Hematopoietic multipotent progenitor cell treated with erythropoietin and hydrocortisone succinate and interleukin-3 and kit ligand, for 4 days (in vitro differentiated cells): ENCODE data around the gene SPATA32.
A peak's percentile ranks its signal among the peaks of the same experiment; 100 is the strongest.

Experiments used
- DNase-seq: peaks from one replicate; pipeline ENCODE4 v3.0.0-alpha.2; 2015

Gene SPATA32

DNA sequence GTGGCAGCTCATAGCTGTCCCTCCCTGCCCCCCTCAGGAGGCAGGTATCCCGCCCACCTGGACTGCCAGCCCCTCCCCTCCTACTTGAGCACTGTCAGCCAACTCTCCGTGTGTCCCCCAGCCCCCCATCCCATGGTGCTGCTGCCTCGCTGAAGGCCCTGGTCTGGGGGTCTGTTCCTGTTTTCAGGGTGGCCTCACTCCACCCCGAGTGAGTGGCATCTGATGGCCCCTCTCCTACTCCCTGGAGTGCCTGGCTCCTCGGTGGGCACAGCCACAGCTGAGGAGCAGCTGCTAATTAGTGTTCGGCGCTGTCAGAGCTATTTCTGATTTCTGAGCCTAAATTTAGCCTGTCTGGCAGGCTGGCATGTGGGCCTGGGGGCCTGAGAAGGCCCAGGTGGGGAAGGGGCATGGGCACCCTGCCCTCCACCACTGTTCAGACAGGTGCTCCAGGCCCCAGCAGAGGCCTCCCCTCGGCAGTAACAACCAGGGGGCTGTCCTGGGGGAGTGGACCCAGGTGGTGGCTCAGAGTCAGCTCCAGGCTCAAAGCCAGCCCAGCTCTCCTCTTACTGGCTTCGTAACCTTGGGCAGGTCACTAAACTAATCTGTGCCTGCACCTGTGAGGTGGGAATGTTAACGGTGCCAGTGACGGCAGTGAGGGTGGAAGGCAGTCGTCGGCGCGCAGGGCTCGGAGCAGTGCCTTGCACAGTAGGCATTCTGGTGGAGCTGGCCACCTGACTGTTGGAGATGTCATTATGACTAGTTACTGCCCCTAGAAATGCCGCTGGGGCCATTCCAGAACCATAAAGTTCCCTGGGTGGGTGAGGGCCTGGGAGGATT is 33.8 kb downstream of the SPATA32 start:
- DNase-seq: peak; percentile 73

DNA sequence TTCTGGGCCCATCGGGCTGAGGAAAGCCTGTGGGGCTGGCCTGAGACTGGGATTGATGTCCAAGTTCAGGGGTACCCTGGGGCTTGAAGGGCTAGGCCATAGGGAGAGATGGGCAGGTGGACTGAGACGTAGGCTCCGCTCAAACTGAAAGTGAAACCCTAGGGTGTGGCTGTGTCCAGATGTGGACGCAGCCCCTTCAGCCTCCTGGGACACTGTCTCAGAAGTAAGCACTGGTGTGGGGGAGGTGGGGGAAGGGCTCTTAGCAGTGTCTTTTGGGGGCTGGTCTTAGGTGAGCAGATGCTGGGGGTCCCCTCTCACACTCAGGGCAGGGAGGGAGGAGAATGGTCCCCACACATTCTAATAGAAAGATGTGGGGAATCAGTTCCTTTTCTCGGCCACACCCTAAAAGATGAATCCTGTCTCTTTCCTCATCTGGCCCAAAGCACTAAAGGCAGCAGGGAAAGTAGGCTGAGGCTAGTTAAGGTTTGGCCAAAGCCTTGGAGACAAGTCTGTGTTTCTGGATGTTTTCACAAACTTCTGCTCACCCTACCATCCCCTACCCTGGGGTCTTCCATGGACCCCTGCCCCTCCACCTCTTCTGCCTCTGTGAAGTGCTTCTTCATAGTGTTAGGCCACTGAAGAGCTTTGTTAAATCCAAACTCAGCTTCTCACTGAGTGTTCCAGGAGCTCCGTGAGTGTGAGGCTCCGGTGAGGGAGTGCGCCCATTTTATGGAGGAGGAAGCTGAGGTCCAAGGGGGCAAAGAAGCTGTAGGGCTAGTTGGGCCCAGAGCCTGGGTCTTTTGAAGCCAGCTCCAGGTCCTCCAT is 34.6 kb downstream of the SPATA32 start:
- DNase-seq: peak; percentile 58

GRCh38 chr17:45226576-45226975 is 35.3 kb downstream of the SPATA32 start:
- no peak for DNase-seq

GRCh38 chr17:45225964-45226530 is 35.8 kb downstream of the SPATA32 start:
- DNase-seq: peak; percentile 99

DNA sequence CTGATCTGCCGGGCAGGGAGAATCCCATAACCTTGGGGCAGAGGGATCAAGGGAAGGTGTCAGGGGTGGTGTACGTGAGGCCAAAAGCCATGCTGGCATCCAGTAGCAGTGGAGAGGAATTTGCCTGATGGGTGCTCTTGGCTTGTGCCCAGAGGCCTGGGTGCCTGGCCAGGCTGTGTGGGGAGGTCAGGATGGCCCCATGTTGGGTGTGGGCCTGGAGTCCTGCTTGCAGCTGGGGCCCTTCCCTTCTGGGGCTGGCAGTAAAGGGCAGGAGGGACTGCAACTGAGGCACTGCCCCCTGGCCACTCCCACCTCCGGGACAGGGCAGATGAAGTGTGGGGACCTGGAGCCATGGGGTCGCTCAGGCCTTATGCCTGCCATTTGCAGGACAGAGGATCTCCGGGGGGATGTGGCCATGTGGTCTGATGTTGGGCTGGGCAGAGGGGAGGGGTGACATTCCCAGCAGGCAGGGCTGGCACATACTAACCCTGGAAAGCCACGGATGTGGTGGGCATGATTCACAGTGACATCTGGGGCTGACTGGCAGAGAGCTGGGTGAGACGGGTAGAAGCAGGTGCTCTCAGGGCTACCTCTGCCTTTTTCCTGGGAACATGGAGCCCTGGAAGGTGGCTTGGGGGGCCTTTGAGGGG is 36.7 kb downstream of the SPATA32 start:
- peak; percentile 54 for DNase-seq

GRCh38 chr17:45224671-45225050 is 37.2 kb downstream of the SPATA32 start:
- no peak for DNase-seq

GRCh38 chr17:45223539-45224528 is 38.1 kb downstream of the SPATA32 start:
- peak; percentile 48 for DNase-seq

GRCh38 chr17:45222996-45223538 is 38.8 kb downstream of the SPATA32 start:
- peak; percentile 38 for DNase-seq

- DNase-seq: peak; percentile 84
Observed at GRCh38 chr17:45222289-45222995, 39.5 kb downstream of the SPATA32 start.

- no peak for DNase-seq
Observed at GRCh38 chr17:45222014-45222288, 39.9 kb downstream of the SPATA32 start.

DNA sequence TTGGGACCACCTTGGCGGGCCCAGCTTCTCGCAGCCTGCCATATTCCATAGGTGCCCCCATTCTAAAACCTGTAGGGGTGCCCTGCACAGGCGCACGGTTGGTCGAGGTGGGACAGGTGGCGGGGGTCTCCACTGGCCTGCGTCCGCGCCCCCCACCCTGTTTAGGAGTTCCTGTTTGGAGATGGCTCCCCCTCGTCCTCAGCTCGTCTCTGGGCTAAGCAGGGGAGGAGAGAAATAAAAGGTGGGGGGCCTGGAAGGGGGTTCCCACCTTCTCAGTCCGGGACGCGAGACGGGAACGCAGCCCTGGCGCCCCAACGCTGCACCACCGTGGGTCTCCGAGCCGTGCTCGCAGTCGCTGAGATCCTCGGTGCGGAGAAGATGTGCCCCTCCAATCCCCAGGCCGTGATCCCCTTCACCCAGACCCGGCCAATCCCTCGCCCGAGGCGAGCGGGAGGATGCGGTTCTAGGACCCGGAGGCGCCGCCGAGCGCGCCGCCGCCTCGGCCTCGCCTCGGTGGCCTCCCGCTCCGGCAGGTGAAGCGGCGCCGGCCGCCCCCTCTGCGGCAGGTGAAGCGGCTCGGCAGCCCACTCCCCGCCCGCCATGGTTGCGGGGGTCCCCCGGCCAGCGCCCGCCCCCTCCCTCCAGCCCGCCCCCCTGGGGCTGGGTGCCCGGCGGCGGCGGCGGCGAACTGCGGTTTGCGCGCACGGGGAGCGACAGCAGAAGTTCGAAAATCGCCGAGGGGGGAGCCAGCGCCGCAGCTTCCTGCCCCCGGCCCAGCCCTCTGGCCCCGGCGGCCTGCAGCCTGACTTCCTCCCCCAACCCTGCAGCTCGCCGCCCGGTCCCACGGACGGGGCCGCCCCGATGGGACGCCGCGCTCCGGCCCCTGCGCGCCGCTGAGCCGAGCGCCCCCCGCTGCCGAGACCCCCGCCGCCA is 40.5 kb downstream of the SPATA32 start, which contains the start of gene FMNL1:
Gene FMNL1 (plus strand): TSS at position 805 of the 933 bp plus-strand sequence. CDS start 240 bp downstream, outside the sequence.
- peak; percentile 87 for DNase-seq

DNA sequence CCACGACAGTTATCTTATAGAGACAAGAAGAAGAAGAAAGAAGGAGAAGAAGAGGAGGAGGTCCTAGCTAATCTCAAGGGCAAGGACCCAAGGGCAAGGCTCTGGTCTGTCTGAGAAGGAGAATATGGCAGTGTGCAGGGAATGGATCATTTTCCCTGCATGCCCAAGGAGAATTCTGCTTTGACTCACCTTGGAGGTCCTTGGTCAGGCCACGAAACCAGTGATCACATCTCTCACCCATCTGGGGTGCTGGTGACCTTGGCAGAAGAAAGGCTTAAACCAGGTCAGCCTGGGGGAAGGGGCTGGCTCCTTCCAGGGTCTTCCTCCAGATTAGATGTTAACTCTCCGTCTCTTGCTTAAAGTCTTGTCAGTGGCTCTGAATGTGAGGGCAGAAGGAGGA is 41.8 kb downstream of the SPATA32 start:
- no peak for DNase-seq

GRCh38 chr17:45218895-45219661 is 42.8 kb downstream of the SPATA32 start:
- peak; percentile 88 for DNase-seq
